Ecto neural progenitor cell (in vitro differentiated cells): ENCODE results near the gene GNPAT.
A peak's percentile ranks its signal among the peaks of the same experiment; 100 is the strongest.

ENCODE experiments used
- DNase-seq: peaks from one replicate; pipeline ENCODE4 v3.0.0-alpha.2; 2018; ENCODE audit warnings: low spot score

GNPAT gene

DNA sequence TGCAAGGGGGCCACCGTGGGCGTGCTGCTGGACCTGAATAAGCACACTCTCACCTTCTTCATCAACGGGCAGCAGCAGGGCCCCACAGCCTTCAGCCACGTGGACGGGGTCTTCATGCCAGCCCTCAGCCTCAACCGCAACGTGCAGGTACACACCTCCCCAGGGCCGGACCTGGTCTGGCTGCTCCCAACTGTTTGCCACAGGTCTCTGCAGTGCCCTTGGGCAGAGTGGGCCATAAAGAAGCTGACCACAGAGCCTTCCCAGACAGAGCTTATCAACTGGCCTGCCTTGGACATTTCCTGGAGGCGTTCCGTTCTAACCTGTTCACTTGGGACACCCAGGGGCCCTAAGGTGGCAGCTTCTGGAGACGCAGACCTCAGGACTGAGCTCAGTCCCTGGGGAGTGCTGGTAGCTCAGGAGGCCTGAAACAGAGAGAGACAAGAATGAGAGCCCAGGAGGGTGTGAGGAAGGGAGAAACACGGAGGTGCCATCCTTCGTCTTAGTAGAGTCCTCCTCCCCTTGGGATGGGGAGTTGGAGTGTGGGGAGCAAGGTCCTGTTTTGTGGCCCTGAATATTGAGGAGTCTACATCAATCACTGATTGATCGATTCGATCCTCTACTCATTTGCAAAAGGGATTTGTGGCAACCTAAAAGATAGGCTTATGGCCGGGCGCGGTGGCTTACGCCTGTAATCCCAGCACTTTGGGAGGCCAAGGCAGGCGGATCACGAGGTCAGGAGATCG lies 27.0 kb upstream of the GNPAT start:
- no peak for DNase-seq

DNA sequence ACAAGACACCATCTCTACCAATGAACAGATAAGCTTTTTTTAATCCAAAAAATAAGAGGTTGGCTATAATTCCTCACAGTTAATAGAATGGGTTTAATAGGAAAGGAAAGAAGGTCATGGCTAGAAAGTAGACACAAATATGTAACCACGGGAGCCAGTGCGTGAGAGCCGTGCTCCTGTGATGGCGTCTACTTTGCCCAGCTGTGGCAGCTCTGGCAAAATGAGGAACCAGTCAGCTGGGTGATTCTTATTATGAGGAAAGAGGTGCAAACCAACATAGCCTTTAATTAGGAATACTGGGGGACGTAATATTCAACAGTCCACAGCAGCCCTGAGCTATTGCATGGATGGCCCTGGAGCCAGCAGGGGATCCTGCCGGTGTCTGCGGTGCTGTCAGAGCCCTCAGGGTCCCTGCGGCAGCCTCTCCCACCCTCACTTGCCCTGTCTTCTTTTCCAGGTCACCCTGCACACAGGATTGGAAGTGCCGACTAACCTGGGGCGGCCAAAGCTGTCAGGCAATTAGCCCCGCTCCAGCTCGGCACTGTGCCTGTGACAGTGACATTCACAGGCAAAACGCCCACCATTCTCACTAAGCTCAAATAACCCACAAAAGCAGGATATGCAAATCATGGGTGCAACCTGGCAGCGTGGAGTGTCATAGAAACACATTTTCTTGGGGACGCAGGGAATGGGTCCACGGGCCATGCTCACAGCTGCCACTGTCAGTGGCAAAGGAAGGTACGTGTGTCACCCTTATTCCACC lies 25.9 kb upstream of the GNPAT start:
- no peak for DNase-seq

DNA sequence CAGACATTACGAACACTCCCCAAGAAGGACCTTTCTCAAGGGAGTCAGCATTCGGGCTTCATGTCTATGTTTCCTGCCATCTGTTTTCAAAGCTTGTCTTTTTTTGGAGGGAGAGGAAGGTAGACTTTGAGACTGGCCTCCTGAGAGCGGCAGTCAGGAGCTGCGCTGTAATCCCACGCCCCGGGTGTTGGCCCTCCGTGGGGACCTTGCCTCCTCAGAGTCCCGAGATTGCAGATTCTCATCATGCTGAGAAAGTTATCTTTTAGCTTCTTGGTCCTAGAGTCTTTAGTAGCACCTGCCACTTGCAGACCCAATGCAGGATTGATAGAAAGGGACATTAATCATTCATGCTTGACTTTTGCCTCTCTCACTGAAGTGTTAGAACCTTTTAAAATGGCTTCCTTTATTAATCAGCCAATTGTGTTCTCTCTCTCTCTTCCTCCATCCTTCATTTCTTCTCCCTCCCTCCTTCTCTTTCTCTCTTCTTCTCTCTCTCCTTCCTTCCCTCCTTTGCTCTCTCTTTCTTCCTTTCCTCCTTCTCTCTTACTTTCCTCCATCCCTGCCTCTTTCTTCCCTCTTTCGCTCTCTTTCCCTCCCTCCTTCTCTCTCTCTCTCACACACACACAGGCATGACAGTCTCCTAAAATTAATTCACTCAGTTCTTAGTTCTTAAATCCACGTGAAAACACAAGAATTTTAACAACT lies 25.2 kb upstream of the GNPAT start:
- no peak for DNase-seq

DNA sequence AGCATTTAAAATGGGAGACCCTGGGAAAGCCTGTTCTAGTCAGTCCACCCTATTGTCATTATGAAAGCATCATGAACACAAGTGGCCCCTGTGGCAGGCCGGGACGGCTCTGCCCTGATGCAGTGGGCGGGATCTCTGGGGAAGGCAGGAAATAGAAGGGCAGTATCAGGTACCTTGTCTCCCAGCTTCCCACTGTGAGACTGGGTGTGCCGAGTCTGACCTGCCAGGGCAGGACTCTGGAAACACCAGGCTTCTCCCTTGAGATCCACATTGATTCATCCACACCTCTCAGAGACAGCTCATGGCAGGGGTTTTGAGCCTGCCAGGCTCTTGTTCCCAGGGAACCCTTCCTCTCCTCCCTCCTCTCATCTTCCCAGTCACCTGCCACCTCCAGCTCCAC lies 24.5 kb upstream of the GNPAT start:
- no peak for DNase-seq

DNA sequence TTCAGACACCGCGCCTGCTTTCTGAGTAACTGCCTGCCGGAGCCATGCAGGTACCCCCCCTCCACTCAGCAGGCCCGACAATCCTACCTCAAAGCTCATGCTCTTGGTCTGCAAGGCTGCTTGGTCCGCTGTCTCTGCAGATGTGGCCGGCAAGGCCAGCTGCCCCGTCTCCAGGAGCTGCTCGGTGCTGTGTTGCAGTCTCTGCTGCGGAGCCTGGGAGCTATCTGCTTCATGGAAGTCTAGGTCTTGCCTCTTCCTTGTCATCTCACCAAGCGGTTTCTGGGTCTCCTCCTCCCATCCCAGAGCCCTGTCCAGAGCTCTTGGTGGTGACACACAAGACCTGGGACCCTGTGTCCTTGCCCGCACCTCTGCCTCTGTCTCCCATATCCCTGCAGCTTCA lies 24.0 kb upstream of the GNPAT start:
- no peak for DNase-seq

DNA sequence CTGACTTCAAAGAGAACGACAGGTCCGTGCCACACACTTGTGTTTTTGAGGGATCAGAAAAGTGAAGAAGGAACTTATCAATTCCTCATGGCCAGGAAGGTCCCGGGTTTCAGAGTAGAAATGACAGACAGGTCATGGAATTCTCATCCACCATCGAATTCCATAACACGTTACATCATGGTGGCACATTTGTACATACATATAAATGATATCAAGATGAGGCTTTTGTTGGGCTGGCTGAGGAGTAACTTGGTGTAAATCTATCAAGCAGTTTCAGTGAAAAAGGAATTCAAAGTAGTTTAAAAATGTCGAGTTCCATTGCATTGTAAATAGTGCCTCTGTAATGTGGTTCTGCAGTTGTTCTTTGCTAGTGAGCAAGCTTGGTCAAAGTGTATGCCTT lies 22.9 kb upstream of the GNPAT start:
- no peak for DNase-seq

DNA sequence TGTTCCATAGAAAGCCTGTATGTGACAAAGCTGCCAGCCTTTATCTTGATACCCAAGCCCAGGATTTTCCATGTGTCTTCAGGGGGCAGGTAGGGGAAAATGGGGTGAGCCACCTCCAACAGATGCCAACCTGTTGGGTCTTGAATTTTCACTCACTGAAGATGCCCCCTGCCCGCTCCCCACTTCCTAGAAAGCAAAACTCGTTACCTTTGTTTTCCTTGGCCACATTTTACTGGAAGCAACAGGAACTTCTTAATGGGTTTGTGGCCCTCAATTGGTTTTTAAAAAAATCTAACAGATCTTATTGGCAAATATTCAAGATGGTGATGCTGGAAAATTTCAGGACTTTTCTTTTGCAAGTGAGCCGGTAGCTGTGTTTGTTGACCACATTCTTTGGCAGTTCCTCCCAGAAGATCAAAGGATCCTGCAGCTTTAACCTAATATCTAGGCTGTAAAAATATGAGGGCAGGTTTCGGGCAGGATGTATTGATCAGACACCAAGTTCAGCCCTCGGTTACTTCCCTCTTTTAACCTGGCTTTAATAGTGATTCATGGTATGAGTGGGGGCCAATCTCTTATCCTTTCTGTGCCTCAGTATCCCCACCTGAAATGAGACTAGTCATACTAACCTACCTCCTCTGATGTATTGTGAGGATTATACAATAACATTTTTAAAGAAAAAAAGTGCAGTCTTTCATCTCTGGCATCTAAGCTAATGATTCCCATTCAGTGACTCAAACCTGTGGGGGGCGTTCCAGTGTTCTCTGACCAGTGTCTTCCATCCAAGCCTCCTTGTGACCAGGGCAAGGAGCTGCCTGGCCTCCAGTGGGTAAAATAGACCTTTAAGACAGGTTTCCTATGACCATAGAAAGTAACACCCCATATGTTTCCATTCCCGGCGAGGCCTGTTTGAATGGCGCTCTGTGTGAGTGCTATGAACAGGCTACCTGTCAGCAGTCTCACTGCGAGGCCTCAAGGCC lies 21.3 kb upstream of the GNPAT start:
- DNase-seq = no peak

DNA sequence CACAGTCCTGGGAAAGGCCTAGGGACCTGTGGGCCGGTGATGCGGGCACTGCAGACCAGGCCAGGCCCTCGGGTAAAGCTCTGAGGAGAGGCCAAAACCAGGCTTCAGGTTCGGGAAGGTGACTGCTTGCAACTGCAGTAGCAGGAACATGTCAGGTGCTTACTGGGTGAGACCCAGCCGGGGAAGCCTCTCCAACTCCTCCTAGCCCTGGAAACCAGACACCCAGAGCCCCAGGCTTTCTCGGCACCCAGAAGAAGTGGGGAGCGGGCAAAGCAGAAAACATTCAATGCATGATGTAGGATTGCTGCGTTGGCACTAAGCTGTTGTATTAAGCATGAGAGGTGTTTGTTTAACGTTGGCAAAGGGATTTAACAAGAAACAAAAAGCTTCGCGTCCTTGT lies 20.2 kb upstream of the GNPAT start:
- no peak for DNase-seq

DNA sequence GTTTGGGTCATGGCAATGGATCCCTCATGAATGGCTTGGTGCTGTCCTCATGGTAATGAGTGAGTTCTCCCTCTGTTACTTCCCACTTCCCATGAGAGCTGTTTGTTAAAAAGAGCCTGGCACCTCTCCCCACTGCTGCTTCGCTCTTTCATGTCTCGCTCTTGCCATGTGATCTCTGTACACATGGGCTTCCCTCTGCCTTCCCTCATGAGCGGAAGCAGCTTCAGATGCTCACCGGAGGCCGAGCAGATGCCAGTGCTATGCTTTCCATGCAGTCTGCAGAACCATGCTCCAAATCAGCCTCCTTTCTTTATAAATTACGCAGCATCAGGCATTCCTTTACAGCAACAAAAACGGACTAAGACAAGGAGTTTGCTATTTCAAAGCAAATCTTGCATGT lies 14.9 kb upstream of the GNPAT start:
- DNase-seq = no peak

DNA sequence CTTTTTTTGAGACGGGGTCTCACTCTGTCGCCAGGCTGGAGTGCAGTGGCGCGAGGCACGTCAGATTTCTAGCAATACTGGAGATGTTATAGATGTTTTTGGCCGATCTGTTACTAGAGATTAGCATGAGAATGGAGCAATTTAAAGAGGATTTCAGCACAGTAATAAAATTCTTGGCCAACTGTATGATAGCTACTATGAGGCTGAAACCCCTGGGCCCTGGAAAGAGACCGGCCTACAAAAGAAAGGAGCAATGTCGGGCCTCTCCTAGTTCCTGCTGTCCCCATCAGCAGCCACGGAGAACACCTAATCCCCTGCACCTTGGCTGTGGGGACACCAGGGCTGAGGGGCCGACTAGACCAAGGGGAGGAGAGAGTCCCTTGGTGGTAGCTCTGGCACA lies 9.5 kb upstream of the GNPAT start:
- no peak for DNase-seq

DNA sequence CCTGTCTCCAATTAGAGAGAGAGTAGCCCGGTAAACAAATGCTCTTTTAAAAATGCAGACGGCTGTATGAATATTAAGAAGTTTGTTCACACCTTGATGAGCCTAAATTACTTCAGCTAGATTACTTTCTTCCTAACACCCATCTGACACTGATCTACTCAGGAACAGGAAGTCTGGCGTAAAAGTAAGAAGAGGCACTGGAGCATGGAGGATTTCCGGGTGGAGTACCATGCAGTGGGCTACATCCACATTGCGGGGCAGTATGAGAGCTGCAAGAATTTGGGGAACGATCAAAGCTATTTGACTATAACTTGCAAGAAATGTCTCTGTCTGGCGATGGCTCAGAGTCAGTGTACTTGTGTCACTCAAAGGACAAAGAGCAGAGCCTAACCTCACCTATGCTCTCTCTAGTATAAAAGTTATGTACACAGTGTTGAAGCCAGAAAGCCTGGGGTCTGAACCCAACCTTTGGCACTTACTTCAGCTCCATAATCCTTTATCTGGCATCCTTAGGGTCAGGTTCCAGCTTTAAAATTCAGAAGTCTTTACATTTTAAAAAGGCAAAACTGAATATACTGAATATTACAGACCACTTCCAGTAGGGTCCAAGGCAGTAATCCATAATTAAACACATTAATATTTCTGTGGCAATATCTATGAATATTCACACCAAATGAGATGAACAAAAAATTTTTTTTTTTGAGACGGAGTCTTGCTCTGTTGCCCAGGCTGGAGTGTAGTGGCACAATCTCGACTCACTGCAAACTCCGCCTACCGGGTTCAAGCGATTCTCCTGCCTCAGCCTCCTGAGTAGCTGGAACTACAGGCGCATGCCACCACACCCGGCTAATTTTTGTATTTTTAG lies 7.9 kb upstream of the GNPAT start:
- no peak for DNase-seq

DNA sequence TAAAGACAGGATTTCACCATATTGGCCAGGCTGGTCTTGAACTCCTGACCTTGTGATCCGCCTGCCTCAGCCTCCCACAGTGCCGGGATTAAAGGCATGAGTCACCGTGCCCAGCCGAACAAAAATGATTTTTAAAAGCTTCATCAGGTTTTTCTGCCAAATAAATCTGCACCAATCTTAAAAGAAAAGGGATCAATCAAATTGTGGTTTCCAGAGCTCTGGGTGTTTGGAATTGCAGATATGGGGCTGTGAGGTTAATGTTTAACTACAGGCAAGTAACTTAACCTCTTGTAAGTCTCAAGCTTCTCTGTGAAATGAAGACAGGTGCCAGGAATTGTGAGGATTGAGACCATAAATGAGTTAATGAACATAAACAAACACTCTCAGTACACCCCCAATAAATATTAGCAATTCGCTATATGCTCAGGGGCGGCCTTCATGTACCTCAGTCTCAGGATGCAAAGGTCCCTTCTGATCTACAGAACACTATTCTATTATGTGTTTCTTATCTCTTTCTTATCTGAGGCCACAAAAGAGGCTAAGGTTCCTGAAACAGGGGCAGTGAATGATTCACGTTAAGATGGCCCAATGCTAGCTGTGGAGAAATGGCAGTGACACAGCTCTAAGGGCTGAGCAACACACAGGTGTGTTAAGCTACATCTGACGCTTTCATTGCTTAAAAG lies 7.1 kb upstream of the GNPAT start:
- no peak for DNase-seq

DNA sequence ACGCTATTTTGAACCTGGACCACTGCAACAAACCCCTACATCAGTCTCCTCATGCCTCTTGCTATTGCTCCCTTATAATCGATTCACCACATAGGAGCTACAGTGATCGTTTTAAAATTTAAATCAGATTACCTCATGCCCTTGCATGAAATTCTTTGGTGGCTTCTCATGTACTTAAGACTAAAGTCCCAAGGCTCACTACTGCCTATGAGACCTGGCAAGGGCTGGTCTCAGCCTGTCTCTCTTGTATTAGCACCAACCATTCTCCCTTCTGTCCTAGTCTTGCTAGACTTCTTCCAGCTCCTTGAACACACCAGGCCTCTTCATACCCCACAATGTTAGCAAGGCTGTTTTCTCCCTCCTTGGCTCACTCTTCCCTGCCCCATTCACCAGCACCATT lies 6.5 kb upstream of the GNPAT start:
- no peak for DNase-seq

DNA sequence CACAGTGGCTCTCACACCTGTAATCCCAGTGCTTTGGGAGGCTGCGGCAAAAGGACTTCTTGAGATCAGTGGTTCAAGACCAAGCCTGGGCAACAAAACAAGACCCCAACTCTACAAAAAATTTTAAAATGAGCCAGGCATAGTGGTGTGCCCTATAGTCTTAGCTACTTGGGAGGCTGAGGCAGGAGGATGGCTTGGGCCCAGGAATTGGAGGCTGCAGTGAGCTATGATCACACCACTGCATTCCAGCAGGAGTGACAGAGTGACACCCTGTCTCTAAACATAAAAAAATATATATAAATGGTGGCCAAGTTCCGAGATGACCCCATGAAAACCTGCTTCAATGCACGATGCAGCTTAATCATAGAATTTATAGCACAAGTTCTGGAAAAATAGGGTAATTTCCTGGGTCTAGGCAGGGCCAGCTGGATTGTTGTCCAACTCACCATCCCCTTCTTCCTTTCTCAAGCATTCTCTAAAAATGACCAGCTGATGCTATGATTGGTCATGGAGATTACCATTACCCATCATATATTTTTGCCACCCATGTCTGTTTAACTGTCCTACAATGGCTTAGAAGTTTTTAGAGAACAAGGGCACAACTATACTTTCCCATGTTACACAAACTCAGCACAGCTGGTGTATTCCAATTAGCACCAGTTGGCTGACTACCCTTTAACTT lies 5.3 kb upstream of the GNPAT start:
- no peak for DNase-seq

DNA sequence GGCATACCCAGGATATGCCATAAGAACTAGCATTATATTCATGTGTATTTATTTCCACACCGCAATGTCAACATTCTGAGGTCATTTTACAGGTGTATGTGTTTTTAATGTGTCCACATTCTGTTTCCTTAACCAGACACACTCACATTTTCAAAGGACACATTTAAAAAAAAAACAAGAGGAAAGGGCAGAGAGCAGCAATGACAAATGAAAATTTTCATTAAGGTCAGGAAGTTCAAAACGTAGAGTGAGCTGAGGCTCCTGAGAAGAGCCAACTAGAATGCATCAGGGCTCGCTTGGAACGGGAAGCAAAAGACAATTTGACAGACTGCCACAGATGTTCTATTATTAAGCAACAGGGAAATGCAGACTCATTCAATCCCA lies 4.8 kb upstream of the GNPAT start:
- DNase-seq = no peak

DNA sequence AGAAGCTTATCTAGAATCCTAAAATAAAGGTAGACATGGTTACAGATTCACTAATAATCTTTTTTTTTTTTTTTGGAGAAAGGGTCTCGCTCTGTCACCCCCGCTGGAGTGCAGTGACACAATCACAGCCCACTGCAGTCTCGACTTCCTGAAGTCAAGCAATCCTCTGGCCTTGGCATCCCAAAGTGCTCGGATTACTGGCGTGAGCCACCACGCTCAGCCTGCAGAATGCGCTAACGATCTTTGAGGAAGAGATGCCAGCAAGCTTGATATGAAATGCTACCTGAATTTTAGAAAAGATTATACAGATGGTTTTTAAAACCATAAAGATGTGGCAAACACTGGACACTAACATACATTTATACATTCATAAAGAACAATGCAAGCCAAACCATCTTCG lies 4.1 kb upstream of the GNPAT start:
- no peak for DNase-seq

DNA sequence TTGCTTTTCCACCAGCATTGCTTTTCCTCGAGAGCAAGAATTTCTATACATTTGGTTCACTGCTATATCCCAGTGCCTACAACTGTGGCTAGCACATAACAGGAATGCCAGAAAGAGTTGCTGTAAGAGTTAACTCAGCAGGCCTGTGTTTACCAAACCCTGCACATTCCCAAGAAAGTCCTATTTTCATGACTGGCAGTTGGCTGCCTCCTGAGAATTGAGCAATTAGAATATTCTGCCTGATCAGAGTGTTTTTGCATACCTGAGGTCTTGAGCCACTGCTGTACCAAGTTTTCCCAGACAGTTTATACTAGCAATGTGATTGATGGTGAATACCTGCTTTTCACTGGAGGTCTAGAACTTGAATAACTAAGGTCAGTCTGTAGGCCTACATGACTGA lies 2.7 kb upstream of the GNPAT start:
- DNase-seq = no peak

DNA sequence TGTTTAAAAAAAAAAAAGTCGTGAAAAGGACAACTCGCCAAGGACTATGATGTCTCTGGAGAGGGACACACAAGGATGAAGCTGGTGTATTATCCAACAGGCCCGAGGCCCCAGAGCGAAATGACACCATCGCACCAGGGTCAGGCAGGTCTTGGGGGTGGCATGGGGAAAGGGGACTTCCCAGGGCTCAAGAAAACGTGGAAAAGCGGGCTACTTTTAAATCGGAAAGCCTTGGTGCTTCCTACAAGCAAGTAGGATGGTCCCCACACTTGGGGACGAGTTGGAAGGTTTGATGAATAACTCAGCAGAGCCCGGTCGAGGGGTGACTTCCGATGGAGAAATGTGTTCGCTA lies 505 bp upstream of the GNPAT start:
- no peak for DNase-seq

DNA sequence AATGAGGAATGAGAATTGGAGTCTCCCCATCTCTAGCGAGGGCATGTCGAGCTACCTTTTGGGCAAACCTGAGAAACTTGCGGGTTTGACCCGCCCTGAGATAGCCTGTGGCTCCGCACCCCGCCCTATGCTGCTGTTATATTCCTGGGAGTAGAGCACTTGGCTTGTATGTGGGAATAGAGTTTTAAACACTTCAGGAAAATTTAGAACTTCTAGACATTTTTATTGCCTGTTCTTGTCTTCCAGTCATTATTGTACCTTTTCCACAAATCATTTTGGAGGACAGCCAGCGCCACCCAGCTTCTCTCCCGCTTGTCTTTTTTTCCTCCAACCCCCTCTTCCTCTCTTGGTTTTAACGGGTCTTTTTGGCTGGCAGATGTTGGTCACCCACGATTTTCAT lies 738 bp downstream of the GNPAT start:
- peak; percentile 48 for DNase-seq
